Sigmoid colon (tissue), 7 donors: Measurements from ENCODE around the gene FOXR1. TPM values are rescaled to one million over a fixed set of nuclear protein-coding genes. Genes with fewer than 3 reads are reported as not detected.
"Not testable (repeated sequence)": the region's sequence is repeated elsewhere in the genome, so short reads cannot be mapped to it uniquely, and the experiment has no call there.

Source experiments
- DNase-seq: peaks from one replicate; pipeline ENCODE4 v3.0.0-alpha.2; 2019
- H3K27ac ChIP-seq, 4 donors: fragments of 200-600 bp; sonication (generic); one replicate each; pipeline ENCODE4 v1.5.1; 2016 to 2019; ENCODE audit warnings: mild to moderate bottlenecking in 1 of 4
- H3K27me3 ChIP-seq, 3 donors: fragments of 200-600 bp; sonication (generic); one replicate each; pipeline ENCODE4 v1.5.1; 2019; ENCODE audit warnings: mild to moderate bottlenecking in 1 of 3
- H3K36me3 ChIP-seq, 4 donors: fragments of 200-600 bp; sonication (generic); one replicate each; pipeline ENCODE4 v1.5.1; 2016 to 2019
- H3K4me1 ChIP-seq, 4 donors: fragments of 200-600 bp; sonication (generic); one replicate each; pipeline ENCODE4 v1.5.1; 2017 to 2019
- H3K4me3 ChIP-seq, 4 donors: fragments of 200-600 bp; sonication (generic); one replicate each; pipeline ENCODE4 v1.5.1; 2017 to 2019; ENCODE audit warnings: mild to moderate bottlenecking in 2 of 4, moderate library complexity in 1 of 4
- H3K9me3 ChIP-seq, 4 donors: fragments of 200-600 bp in 3 of 4; sonication (generic) in 3 of 4; one replicate each; pipeline versions ENCODE4 v1.5.1 to v1.6.1; 2013 to 2019
- EP300 ChIP-seq, 4 donors: sonication (generic); formaldehyde crosslinking; IDR thresholded peaks; one replicate each; pipeline ENCODE4 v1.6.1; 2017; ENCODE audit warnings: antibody characterized with exemption in 4 of 4
- POLR2A ChIP-seq, 2 donors: fragments of 450-650 bp; IDR thresholded peaks; one replicate each; pipeline ENCODE4 v1.6.1; 2016; ENCODE audit warnings: antibody characterized with exemption in 2 of 2, mild to moderate bottlenecking in 2 of 2, moderate library complexity in 2 of 2
- POLR2AphosphoS5 ChIP-seq, 4 donors: sonication (generic); formaldehyde crosslinking; IDR thresholded peaks; one replicate each; pipeline ENCODE4 v1.6.1; 2017; ENCODE audit warnings: antibody characterized with exemption in 4 of 4
- WGBS, 2 donors: extraction: QIAGEN DNeasy Blood & Tissue Kit; methylation state at CpG; one replicate each; pipeline ENCODE4 v1.1.7; 2013; 5-methylcytosine and 5-hydroxymethylcytosine counted together
- intact Hi-C: fragments of 100-400 bp; cut with DNase I; formaldehyde crosslinking; loops from one replicate; pipeline ENCODE4 v1.15.1; 2023
- polyA plus RNA-seq, 3 donors: library from polyadenylated mRNA; stranded (reverse); fragments of 200-250 nt; gene quantifications; one replicate each; pipeline ENCODE4 v1.2.3, GENCODE V29; 2013
- total RNA-seq, 4 donors: library from RNA; depleted of rRNA; stranded (reverse); fragments of >200 nt; gene quantifications; one replicate each; pipeline ENCODE4 v1.1.0, GENCODE V29; 2016
- TF ChIP-seq, protein P1 (sequence below), 4 experiments: fragments of 450-650 bp in 3 of 4; fragments of 200-600 bp in 1 of 4; IDR thresholded peaks; one replicate each; pipeline ENCODE4 v1.5.1; 2016 to 2019; ENCODE audit warnings: antibody characterized with exemption in 4 of 4, mild to moderate bottlenecking in 3 of 4, moderate library complexity in 2 of 4
- donor health status: healthy with polysubstance abuse.
- donor health status: Bipolar disorder and iron deficiency.
- donor health status: healthy.

The FOXR1 gene
- total and polyA plus RNA-seq, 7 donors, result not detected

DNA sequence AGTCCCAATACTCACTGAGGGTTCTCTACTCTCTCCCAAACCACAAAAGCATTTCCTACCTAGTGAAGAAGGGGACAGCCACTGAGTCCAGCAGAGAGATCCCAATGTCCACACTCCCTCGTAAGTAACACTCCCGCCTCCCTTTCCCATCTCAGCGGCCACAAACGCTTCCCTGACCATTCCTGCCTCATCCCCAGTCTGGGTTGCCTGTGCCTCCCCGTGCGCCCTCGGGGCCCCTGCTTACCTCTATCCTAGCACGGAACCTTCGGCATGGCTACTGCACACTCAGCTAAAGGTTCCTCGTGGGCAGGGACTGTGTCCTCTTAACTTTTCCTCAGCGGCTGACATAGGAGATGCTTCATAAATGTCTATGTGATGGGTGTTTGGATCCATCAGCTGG, 14.0 kb upstream of the FOXR1 start:
- peaks cover 0 to 4% (median 2%) of the 10 kb centered on the region in 4 donors for H3K4me1 ChIP-seq
- H3K36me3 ChIP-seq, result no peaks in the 10 kb centered on the region
- no peak for TF ChIP-seq EP300 (IDR thresholded peaks at IDR 0.05)
- TF ChIP-seq, protein P1, sequence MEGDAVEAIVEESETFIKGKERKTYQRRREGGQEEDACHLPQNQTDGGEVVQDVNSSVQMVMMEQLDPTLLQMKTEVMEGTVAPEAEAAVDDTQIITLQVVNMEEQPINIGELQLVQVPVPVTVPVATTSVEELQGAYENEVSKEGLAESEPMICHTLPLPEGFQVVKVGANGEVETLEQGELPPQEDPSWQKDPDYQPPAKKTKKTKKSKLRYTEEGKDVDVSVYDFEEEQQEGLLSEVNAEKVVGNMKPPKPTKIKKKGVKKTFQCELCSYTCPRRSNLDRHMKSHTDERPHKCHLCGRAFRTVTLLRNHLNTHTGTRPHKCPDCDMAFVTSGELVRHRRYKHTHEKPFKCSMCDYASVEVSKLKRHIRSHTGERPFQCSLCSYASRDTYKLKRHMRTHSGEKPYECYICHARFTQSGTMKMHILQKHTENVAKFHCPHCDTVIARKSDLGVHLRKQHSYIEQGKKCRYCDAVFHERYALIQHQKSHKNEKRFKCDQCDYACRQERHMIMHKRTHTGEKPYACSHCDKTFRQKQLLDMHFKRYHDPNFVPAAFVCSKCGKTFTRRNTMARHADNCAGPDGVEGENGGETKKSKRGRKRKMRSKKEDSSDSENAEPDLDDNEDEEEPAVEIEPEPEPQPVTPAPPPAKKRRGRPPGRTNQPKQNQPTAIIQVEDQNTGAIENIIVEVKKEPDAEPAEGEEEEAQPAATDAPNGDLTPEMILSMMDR (IDR thresholded peaks at IDR 0.05), result no peak
- no peak for TF ChIP-seq POLR2A (IDR thresholded peaks at IDR 0.05)
- no peak for TF ChIP-seq POLR2AphosphoS5 (IDR thresholded peaks at IDR 0.05)
- no peak overlapping the region for H3K4me3 ChIP-seq
- H3K27ac ChIP-seq, result no peak overlapping the region
- intact Hi-C loops, result loop anchor here (2.0 kb wide), 1 partner anchor 25 kb away; no protein-coding TSS in a partner anchor
- no peaks in the 10 kb centered on the region for H3K27me3 ChIP-seq
- DNase-seq, result no peak
- no peaks in the 10 kb centered on the region for H3K9me3 ChIP-seq
- WGBS, 2 donors, result 85 to 89% methylated on average over 11 of the region's 11 CpGs

DNA sequence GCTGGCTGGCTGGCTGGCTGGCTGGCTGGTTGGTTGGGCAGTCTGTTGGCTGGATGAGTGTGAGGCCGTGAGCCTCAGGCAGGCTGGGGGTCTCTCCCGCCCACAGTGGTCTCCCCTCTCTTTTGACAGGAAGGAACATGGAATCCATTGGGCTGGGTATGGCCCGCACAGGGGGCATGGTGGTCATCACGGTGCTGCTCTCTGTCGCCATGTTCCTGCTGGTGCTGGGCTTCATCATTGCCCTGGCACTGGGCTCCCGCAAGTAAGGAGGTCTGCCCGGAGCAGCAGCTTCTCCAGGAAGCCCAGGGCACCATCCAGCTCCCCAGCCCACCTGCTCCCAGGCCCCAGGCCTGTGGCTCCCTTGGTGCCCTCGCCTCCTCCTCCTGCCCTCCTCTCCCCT, 13.6 kb upstream of the FOXR1 start:
- no peak overlapping the region for H3K4me3 ChIP-seq
- no peaks in the 10 kb centered on the region for H3K27me3 ChIP-seq
- no peaks in the 10 kb centered on the region for H3K36me3 ChIP-seq
- H3K27ac ChIP-seq, result no peak overlapping the region
- DNase-seq, result no peak
- no peaks in the 10 kb centered on the region for H3K9me3 ChIP-seq
- WGBS, 2 donors, result 94% methylated on average over 8 of the region's 8 CpGs
- peaks cover 0 to 4% (median 2%) of the 10 kb centered on the region in 4 donors for H3K4me1 ChIP-seq
- intact Hi-C loops, result loop anchor here (2.0 kb wide), 1 partner anchor 25 kb away; no protein-coding TSS in a partner anchor
- TF ChIP-seq POLR2AphosphoS5 (IDR thresholded peaks at IDR 0.05) (no peak), POLR2A (IDR thresholded peaks at IDR 0.05) (no peak), EP300 (IDR thresholded peaks at IDR 0.05) (no peak)
- TF ChIP-seq, protein P1 (IDR thresholded peaks at IDR 0.05), result no peak

DNA sequence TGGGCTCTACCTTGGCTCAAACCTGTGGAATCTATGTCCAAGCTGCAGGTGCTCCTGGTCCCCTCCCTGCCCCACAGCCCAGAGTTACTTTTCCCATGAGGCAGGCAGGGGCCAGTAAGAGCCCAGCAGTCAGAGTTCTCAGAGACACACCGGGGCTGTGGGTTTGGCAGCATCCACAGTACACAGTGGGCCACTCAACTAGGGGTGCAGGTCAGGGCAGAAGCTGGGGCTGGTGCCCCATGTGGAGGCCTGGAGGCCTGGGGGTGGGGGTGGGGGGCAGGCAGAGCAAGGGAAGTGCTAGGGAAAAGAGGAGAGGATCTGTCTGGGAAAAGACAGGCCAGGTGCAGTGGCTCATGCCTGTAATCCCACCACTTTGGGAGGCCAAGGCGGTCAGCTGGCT, 13.0 kb upstream of the FOXR1 start:
- Histone ChIP-seq H3K9me3 (no peaks in the 10 kb centered on the region), H3K27ac (no peak overlapping the region), H3K36me3 (no peaks in the 10 kb centered on the region), H3K4me3 (no peak overlapping the region), H3K27me3 (no peaks in the 10 kb centered on the region), H3K4me1 (peaks cover 0 to 4% (median 2%) of the 10 kb centered on the region in 4 donors)
- TF ChIP-seq, protein P1 (IDR thresholded peaks at IDR 0.05), result no peak
- TF ChIP-seq POLR2AphosphoS5 (IDR thresholded peaks at IDR 0.05), result no peak
- TF ChIP-seq EP300 (IDR thresholded peaks at IDR 0.05), result no peak
- TF ChIP-seq POLR2A (IDR thresholded peaks at IDR 0.05), result no peak
- intact Hi-C loops, result no loop called here
- DNase-seq, result no peak
- WGBS, 2 donors, result 84 to 89% methylated on average over 2 of the region's 2 CpGs

DNA sequence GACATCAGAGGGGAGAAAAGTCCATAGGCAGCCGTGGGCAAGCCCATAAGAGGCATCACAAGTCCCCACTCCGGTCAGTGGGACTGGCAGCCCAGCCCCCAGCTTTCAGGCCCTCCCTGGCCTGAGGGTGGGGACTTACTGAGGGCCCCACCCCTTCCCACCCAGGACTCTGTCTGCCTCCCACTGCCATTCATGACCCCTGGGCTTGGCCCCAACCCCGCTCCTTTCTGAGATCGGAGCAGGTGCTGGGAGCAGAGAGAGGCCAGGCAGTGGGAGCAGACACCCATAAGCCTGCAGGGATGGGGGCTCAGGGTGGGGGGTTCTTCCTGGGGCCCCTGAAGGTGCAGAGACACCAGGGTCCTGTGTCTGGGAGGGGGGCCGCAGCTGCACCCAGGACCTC, 10.4 kb upstream of the FOXR1 start:
- no peaks in the 10 kb centered on the region for H3K9me3 ChIP-seq
- no peak overlapping the region for H3K27ac ChIP-seq
- 47 to 77% methylated on average over 5 of the region's 5 CpGs for WGBS, 2 donors
- no peaks in the 10 kb centered on the region for H3K27me3 ChIP-seq
- no peaks in the 10 kb centered on the region for H3K36me3 ChIP-seq
- H3K4me1 ChIP-seq, result peaks cover 0 to 3% (median 1%) of the 10 kb centered on the region in 4 donors
- no peak for DNase-seq
- H3K4me3 ChIP-seq, result no peak overlapping the region
- intact Hi-C loops, result no loop called here
- TF ChIP-seq, protein P1 (IDR thresholded peaks at IDR 0.05), result no peak
- TF ChIP-seq POLR2A (IDR thresholded peaks at IDR 0.05), result no peak

DNA sequence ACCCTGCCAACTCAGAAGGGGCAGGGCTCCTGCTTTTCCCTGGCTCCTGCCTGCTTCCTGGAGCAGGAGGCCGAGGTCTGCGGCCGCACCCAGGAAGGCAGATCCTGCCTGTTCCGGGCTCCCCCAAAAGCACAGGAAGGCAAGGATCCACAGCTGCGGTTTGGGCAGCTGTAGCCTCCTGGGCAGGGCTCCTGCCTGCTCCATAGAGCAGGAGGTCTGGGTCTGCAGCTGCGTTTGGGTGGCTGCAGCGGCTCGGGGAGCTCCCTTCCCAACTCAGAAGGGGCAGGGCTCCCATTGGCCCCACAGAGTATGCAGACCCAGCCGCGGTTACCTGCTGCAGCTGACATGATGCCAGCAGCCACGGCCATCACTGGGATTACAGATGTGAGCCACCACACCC, 10.0 kb upstream of the FOXR1 start:
- intact Hi-C loops, result no loop called here
- 8 to 47% methylated on average over 11 of the region's 11 CpGs for WGBS, 2 donors
- H3K27me3 ChIP-seq, result no peaks in the 10 kb centered on the region
- H3K4me1 ChIP-seq, result no peaks in the 10 kb centered on the region
- TF ChIP-seq EP300 (IDR thresholded peaks at IDR 0.05), result no peak
- no peak for TF ChIP-seq POLR2AphosphoS5 (IDR thresholded peaks at IDR 0.05)
- H3K27ac ChIP-seq, result no peak overlapping the region
- H3K9me3 ChIP-seq, result no peaks in the 10 kb centered on the region
- no peak overlapping the region for H3K4me3 ChIP-seq
- DNase-seq, result no peak
- no peaks in the 10 kb centered on the region for H3K36me3 ChIP-seq

DNA sequence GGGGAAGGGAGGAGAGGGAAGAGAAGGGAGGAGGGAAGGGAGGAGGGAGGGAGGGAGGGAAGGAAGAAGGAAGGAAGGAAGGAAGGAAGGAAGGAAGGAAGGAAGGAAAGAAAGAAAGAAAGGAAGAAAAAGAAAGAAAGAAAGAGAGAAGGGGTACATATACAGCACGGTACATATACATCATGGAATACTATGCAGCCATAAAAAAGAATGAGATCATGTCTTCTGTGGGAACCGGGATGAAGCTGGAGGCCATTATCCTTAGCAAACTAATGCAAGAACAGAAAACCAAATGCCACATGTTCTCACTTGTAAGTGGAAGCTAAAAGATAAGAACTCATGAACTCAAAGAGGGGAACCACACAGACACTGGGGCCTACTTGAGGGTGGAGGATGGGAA, 2.1 kb upstream of the FOXR1 start:
- H3K4me1 ChIP-seq, intact Hi-C loops, DNase-seq, H3K4me3 ChIP-seq, H3K27ac ChIP-seq, H3K36me3 ChIP-seq, H3K9me3 ChIP-seq: not testable (repeated sequence)
- H3K27me3 ChIP-seq, result peaks cover 0 to 15% (median 8%) of the 10 kb centered on the region in 3 donors
- 95 to 96% methylated on average over 2 of the region's 2 CpGs for WGBS, 2 donors
